Activated CD4-positive, alpha-beta T cell treated with anti-CD3 and anti-CD28 coated beads for 4 hours (primary cell): ENCODE data around the gene VSTM5.
"Not testable (repeated sequence)": the region's sequence is repeated elsewhere in the genome, so short reads cannot be mapped to it uniquely, and the experiment has no call there.

Source experiments
- DNase-seq, 2 donors: peaks; one replicate each; pipeline ENCODE4 v3.0.0-alpha.2; 2020

VSTM5 gene, protein sequence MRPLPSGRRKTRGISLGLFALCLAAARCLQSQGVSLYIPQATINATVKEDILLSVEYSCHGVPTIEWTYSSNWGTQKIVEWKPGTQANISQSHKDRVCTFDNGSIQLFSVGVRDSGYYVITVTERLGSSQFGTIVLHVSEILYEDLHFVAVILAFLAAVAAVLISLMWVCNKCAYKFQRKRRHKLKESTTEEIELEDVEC

DNA sequence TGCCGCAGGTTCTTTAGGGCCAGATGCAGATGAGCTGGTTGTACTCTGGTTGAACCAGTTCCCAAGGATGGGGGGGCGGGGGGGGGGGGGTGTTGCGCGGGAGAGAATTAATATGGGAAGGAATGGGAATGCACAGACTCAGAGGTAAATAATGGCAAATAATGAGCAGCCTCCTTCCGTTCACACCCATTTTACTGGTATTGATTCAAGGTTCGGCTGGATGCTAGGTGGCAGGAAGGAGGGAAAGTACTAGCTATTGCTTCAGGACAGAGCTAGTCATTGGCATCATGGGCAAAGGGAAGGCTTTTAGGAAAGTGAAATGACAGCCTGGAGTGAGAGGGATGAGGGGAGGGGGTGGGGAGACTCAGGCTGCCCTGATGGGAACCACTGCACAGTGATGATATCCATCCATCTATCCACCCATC is at the start of gene VSTM5:
Gene VSTM5 (minus strand): TSS at position 25 of the 425 bp plus-strand sequence. CDS start 116 bp downstream, outside the sequence.
- DNase-seq, result no peak

DNA sequence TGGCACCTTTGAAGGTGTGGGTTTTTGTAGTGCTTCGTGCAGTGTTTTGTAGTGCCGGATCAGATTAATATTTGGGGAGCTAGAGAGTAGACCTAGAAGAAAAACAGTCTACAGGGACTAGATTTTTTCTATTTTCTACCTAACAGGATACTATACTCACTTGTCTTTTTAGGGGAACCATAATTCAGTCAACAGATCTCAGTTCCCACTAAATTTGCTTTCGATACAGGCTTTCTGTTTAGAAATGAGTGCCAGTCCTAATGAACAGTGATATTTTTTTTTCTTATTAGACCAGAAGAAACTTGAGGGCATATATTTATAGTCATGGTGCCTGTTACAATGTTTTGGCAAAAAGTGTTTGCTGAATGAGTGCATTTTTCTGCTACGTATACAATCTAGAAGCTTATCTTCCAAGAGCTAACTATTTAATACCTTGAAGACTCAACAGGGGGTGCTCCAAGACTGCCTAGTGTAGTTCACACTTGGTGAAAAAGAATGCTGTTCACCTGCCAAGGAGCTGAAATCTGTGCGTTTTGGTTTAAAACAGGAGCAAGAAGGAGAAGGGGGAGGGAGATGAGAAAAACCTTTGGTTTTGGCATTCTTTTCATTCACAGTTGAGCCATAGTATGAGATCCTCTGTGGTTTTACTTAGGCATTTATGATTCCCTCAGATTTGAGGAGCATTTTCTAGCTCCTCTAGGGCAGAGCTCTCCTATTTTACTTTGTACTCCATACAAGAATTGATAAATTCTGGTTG is 44.9 kb upstream of the VSTM5 start:
- DNase-seq, result peak in 1 of 2 donors; percentile 11

DNA sequence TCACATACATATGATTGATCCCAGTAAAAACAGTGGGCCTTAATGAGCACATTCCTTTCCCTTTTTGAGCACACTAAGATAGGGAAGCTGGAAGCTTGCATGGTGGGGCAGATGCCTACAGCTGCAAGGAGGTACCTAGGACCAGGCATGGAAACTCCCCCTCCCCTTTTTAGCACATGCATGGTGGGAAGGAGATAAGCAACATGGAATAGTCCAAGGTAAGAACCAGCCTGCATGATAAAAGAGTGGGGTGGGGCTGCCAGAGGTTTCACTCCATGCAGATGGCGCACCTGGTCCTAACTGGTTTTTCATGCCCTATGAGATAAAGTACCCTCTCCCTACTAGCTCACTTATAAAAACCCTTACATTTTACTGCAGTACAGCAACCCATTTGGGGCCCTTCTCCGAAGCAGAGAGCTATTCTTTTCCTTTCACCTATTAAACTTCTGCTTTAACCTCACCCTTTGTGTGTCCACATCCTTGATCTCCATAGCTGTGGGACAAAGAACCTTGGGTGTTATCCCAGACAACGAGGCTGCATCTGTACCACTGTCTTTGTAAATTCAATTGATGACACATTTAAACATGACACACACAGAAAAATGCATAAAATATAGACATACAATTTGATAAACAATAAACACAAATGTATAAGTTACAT is 40.1 kb upstream of the VSTM5 start:
- no peak for DNase-seq

DNA sequence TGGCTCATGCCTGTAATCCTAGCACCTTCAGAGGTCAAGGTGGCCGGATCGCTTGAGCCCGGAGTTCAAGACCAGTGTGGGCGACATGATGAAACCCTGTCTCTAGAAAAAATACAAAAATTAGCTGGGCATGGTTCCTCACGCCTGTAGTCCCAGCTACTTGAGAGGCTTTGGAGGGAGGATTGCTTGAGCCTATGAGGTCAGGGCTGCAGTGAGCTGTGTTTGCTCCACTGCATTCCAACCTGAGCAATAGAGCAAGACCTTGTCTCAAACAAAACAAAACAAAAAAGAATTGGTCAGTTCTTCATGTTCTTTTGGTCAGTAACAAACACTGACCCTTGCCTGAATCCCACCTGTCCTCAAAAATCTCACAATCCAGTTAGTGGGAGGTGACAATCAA is 36.7 kb upstream of the VSTM5 start:
- no peak for DNase-seq

DNA sequence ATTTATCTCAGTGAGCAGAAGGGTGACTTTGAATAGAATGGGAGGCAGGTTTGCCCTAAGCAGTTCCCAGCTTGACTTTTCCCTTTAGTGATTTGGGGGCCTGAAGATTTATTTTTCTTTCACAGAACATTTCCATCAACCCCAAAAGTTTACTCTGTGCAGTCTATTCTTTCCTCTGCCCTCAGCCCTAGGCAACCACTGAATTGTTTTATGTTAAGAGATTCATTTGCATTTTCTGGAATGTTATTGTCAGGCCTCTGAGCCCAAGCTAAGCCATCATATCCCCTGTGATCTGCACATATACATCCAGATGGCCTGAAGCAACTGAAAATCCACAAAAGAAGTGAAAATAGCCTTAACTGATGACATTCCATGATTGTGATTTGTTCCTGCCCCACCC is 28.7 kb upstream of the VSTM5 start:
- not testable (repeated sequence) for DNase-seq

DNA sequence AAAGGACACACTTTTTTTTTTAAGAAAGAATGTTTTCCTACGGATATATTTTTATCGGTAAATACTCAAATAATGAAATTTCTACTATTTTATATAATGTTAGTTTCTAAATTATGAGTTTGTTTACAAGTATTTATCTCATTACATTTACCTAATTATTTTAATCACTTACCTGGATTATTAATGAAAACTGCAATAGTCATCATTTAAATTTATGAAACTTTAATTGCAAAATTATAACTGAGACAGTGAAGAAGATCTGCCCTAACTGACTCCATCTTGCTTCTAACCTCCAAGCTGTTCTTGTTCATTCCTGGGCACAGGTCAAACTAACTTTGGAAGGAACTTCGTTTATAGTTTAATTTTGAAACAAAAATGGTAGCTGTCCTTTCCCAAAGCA is 25.2 kb upstream of the VSTM5 start:
- no peak for DNase-seq

DNA sequence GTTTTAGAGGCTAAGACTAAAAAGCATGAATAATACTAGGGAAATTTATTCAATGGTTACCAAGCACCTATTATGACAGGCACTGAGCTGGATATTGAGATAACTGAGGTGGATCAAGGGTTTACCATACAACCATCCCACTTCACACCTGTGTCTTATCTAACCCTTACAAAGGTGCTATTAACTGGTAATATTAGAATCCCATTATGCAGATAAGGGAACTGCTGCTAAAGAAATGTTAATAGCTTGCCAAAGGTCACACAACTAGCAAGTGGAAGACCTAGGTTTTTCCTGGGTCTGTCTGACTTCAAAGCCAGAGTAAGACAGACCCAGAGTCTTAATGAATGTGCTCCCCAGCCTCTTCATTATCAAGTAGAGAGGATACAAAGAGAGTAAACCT is 21.1 kb upstream of the VSTM5 start:
- DNase-seq, result no peak

DNA sequence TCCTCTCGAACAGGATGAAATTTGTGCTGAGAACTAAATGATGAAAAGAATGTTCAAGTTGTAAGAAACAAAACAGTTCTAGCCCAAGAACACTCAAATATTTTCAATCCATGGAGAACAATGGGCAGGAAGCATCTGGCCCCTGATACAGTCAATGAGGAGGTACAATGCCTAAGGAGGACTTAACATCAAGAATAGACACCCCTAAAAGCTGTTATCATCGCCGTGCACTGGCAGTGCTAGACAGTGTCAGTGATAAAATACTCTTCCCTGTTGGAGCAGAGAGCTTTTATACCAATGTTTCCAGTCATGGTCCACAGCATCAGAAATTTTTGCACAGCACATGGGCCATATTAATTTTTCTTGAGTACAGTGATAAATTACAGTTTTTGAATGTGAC is 20.2 kb upstream of the VSTM5 start:
- DNase-seq, result no peak

DNA sequence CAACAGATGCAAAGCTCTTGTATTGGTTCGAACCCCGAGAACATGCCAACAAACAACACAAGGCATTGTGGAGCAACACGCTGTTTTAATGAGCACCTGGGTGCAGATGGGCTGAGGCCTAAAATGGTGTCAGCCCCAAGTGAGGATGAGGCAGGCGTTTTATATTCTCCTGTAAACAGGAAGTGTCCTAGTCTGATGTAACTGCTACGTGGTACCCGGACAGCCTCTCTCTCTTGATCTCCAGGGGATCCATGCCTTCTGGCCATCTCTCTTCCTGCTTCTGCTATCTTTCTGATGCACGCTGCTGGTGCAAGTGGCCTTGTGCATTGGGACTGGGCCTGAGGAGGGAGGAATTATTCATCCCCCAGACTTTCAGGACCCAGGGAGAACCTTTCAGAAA is 19.4 kb upstream of the VSTM5 start:
- DNase-seq, result no peak

DNA sequence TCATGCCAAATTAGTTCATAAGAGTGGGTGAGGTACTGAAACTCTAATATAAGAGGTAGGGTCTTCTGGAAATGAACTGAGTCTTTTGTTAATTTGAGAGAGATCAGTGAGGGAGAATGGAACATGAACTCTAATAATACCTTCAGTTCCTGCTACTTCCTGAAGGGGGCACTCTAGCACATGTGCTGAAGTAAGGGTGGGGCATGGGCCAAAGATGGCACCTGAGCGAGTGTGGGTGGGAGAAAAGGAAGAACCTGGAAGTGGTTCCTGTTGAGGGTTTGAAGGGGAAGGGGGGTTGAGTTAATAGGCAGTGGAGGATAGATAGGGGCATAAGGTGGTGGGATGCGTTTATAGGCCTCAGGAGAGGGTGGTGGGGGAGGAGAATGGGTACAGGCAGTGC is 18.0 kb upstream of the VSTM5 start:
- not testable (repeated sequence) for DNase-seq

DNA sequence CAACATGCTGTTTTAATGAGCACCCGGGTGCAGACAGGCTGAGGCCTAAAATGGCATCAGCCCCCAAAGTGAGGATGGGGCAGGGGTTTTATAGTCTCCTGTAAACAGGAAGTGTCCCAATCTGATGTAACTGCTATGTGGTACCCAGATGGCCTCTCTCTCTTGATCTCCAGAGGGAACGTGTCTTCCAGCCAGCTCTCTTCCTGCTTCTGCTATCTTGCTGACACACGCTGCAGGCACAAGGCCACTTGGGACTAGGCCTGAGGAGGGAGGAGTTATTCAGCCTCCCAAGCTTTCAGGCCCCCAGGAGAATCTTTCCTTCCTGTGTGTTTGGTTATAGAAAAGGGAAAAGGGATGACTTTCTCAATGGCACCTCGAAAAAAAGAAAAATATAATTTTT is 11.4 kb upstream of the VSTM5 start:
- no peak for DNase-seq

DNA sequence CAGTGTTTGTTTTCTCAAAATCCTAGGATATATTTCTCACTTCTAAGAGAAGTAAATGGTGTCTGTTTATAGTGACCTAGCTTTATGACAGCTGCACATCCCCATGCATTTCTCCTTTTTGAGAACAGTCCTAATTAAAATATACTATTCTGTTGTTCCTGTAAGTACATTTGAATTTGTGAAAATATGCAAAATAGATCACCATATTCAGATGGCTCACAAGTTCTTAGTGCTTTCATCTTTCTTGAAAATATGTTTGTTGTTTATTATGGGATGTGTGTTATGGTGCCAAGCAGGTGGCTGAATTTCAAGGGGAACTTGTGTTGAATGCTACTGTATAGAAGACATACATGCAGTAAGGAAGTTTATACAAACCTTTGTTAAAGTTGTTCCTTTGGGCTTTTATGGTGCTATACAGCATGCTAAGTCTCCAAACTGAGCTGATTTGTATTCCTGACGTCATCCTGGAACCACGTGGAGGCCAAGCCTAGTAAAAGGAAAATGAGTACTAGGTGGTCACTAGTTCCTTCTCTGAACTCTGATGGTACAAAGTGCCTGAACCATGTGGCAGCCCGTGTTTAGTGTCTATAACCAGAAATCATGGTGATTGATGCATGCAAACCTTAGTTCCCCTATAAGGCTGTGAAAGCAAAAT is 7.8 kb upstream of the VSTM5 start:
- DNase-seq, result no peak

DNA sequence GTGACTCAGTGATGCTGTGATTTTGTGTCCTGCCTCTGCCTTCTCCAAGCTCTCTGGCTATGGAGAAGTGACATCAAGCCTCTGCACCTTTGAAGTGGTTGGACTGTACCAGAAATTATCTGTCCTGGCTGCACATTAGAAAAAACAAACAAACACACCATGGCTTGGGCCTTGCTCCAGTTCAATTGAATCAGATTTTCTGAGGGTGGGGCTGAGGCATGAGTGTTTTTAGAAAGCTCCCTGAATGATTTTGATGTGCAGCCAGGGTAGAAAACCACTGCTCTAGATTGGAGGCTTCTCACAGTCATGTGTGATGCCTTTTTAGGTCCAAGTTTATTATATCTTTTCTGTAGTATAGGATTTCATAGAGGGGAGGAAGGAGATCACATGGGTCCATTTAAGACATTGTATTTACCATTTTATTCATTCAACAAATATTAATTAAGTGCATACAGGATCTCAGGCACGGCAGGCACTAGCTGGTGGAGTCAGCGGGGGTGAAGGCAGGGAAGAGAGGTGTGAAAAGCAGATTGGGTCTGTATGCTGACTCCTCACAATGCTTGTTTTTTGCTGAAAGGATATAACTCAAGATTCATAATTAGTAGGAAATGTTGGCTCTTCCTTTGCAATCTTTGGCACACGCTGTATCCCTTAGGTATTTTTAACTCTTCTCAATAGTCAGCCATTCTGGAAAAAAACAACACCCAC is 7.1 kb upstream of the VSTM5 start:
- no peak for DNase-seq

DNA sequence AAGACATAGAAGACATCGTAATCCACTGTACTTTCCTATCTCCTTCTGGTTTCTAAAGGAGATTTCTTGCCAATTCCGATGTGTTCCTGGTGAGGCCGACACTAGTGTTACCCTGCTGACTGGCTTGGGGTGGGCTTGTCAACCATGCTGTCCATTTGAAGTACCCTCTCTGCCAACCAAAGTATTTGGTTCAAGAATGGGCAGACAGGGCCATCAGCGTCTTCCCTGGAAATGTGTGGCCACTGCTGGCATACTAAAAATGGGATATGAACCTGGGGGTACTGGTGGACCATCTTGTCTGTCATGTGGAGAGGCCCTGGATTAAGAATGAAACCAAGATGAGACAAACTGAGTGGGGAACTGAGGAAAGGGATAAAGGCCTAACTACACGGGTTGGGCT is 1.8 kb upstream of the VSTM5 start:
- DNase-seq, result no peak

DNA sequence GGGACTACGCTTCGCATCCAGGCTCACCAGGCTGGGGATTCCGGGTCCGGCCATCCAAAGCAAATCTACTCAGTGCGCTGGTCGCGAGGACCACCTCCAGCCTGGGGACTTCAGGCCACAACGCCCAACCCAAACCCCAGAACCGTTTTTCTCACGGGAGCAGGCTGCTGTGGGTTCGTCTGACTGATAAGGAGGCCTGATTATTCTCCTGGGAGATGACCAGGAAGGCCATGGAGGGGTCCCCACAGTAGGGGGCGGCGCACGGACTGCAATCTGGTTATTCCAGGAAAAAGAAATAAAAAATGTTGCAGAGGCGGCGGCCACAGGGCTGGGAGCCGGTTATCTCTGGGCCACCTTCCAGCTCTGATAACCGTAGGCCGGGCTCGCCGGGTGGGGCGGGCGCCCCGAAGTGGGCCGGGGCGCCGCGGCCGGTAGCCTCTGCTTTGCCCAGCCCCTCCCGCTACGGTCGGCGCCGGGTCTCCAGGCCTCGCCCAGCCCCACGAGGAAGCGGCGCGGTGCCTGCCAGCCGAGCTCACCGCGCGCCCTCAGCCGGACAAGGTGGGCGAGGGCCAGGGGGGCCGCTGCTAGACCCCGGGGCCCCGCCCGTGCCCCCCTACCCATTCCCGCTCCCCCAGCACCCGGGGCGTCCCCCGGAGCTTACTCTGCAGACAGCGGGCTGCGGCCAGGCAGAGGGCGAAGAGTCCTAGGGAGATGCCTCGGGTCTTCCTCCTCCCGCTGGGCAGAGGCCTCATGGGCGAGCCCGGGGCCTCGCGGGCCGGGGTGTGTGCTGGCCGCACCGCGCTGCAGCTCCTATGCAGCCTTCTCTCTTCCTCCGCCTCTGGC is 446 bp downstream of the VSTM5 start:
- no peak for DNase-seq

DNA sequence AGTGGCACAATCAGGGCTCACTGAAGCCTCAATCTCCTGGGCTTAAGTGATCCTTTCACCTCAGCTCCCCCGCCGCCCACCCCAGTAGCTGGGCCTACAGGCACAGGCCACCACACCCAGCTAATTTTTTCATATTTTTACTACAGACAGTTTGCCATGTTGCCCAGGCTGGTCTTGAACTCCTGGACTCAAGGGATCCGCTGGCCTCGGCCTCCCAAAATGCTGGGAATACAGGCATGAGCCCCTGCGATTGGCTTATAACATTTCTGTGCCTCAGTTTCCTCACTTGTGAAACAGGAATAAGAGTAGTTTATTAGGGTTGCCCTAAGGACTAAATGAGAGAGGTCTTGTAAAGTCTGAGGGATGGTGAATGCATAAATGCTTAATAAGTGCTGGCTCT is 1.2 kb downstream of the VSTM5 start:
- no peak for DNase-seq

DNA sequence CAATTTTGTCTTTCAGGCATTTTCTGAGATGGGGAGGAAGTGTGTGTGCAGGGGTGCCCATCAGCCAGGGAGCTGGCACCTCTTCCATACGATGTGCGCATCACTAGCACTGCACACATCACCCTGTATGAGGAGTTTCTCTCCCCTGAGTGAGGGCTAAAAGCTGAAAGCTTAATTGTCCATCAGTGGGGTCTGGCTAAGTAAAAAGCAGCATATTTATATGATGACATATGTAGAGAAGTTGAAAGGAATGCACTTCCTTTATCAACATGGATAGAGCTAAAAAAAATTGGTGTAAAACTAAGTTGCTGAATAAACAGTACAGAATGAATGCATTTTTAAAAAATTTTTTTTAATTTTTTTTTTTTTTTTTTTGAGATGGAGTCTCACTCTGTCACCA is 4.0 kb downstream of the VSTM5 start:
- no peak for DNase-seq

DNA sequence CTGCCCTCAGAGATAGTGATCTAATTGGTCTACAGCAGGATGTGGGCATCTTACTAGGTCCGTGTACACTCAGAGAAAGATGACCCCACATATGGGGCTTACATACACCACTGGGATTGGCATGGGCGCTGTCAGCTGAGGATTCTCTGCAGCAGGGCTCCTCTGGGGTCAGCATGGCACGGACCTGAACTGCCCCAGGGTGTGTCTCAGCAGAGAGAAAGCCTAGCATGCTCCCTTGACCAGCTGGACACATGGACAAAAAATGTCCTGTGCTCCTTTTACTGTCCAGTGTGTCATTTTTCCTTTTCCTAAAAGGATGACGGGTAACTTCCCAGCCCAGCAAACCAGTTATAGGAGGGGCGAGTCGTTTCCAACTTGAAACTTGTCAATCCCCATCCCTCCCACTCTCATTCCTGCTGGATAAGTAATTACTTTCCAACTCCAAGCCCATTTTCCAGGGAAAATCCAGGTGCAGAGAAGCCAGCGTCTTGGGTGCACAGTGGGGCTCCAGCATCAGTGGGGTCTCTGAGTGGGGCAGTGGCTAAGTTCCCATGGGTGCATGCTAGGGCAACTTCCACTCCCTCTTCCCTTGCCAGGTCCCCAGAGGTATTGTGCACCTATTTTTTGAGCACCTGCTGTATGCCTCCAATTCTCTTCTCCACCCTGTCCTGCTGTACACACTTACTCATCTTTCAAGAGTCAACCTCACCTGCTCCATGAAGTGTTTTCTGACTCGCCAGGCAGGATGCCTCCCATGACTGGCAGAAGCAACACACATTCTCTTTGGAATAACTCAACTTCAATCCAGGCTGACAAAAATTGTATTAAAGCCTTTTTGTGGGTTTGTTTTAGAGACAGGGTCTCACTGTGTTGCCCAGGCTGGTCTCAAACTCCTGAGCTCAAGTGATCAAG is 5.0 kb downstream of the VSTM5 start:
- DNase-seq, result no peak

DNA sequence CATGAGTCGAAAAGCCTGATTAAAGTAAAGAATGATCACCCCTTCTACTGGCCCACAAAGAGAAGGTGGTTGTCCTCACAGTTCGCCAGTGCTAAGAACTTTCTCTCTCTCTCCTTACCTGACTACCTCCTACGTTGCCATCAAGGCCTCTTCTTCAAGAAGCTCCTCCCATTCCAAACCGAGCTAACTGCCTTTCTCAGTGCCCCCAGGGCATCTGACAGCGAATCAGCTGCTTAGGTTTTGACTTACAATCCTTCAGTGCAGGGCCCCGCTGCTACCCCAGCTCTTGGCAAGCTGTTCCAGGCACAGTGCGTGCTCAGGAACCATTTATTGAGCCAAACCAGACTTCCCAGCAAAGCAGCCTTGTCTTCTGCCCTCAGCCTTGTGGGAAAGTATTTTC is 5.8 kb downstream of the VSTM5 start:
- no peak for DNase-seq

DNA sequence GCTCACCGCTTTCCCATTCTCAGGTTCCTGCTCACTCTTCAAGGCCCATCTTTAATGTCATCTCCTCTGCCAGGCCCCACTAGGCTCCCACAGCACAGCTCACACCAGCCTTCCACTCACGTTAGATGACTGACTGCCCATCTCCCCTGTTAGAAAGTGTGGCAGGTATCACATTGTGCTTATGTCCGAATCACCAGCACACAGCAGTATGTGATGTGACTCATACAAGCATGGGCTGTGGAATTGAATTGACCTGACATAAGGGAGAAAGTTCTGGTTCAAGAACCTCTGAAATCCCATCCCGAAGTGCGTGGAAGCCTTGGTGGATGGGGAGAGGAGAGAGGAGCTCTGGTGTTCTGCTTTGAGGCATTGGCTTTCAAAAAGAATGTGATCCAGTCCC is 6.5 kb downstream of the VSTM5 start:
- DNase-seq, result no peak

DNA sequence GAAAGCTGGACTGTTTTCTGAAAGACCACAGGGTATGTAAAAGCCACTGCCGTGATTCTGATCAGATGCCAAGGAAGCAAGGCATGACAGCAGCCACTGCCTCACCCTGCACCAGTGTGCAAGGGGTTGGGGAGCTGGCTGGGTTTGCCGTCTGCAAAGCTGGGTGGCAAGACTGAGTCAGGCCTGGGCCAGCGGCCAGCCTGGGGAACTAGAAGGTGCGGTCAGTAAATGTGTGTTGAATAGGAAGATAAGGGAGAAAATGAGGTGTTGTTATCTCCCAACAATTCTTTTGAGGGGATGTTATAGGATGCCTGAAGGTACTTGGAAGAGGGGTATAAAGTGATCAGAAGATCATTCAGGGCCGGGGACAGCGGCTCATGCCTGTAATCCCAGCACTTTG is 8.0 kb downstream of the VSTM5 start:
- no peak for DNase-seq
